ENCODE data around the gene ARHGEF1.

- TF ChIP-seq CTCF (IDR thresholded peaks at IDR 0.05; ENCODE audit: borderline replicate concordance, extremely low read depth, low read length, poor library complexity, severe bottlenecking) (no peak), EZH2 (IDR thresholded peaks at IDR 0.05; ENCODE audit: borderline replicate concordance, low read depth, low read length, severe bottlenecking) (no peak)
Measured at GRCh38 chr19:41861116-41861768, 21.7 kb upstream of the ARHGEF1 start.
